GM23338 (cell line): ENCODE data around the gene PTOV1. TPM values are rescaled to one million over a fixed set of nuclear protein-coding genes. Genes with fewer than 3 reads are reported as not detected.
A peak's percentile ranks its signal among the peaks of the same experiment; 100 is the strongest.

Experiments
- ATAC-seq: fragments of 200-7000 bp; cut with Tn5 transposase; 3 replicates; pipeline ENCODE4 v1.9.1; 2020
- DNase-seq: peaks from one replicate; pipeline ENCODE4 v3.0.0-alpha.2; 2015; ENCODE audit warnings: low spot score
- H2AFZ ChIP-seq: fragments of 200-600 bp; sonication (generic); 2 replicates; pipeline ENCODE4 v1.8.0; 2016; ENCODE audit warnings: antibody characterized with exemption, mild to moderate bottlenecking, moderate library complexity
- H3F3A ChIP-seq: fragments of 200-600 bp; sonication (generic); replicated peaks from 2 replicates; pipeline ENCODE4 v1.8.0; 2017; ENCODE audit warnings: antibody characterized with exemption, mixed run types, low read depth
- H3K27ac ChIP-seq: fragments of 200-600 bp; sonication (generic); 2 replicates; pipeline ENCODE4 v1.6.1; 2016; ENCODE audit warnings: low read depth
- H3K27me3 ChIP-seq: fragments of 200-600 bp; sonication (generic); 2 replicates; pipeline ENCODE4 v1.8.0; 2016; ENCODE audit warnings: mild to moderate bottlenecking, mixed run types, moderate library complexity; ENCODE audit not compliant: insufficient read depth
- H3K36me3 ChIP-seq: fragments of 200-600 bp; sonication (generic); 2 replicates; pipeline ENCODE4 v1.8.0; 2016; ENCODE audit warnings: mild to moderate bottlenecking; ENCODE audit not compliant: insufficient read depth
- H3K4me1 ChIP-seq: fragments of 200-600 bp; sonication (generic); 2 replicates; pipeline ENCODE4 v1.8.0; 2016; ENCODE audit warnings: mild to moderate bottlenecking, moderate library complexity; ENCODE audit not compliant: insufficient read depth
- H3K4me2 ChIP-seq: fragments of 200-600 bp; sonication (generic); 2 replicates; pipeline ENCODE4 v1.7.1; 2017; ENCODE audit warnings: mixed run types
- H3K4me3 ChIP-seq: fragments of 200-600 bp; sonication (generic); 2 replicates; pipeline ENCODE4 v1.6.1; 2016; ENCODE audit warnings: mixed run types
- H3K79me2 ChIP-seq: fragments of 200-600 bp; sonication (generic); replicated peaks from 2 replicates; pipeline ENCODE4 v1.8.0; 2017; ENCODE audit warnings: mild to moderate bottlenecking; ENCODE audit not compliant: insufficient read depth
- H3K9me2 ChIP-seq: fragments of 200-600 bp; sonication (generic); 2 replicates; pipeline ENCODE4 v1.8.0; 2017; ENCODE audit not compliant: insufficient read depth
- H4K20me1 ChIP-seq: fragments of 200-600 bp; sonication (generic); replicated peaks from 2 replicates; pipeline ENCODE4 v1.8.0; 2017; ENCODE audit warnings: mild to moderate bottlenecking; ENCODE audit not compliant: insufficient read depth
- H3K27ac Mint-ChIP-seq: 2 replicates; pipeline ENCODE4 v1.8.0; 2020; ENCODE audit warnings: inconsistent platforms, mild to moderate bottlenecking, moderate library complexity, mixed read lengths
- H3K27me3 Mint-ChIP-seq: 3 replicates; pipeline ENCODE4 v1.8.0; 2022; ENCODE audit warnings: low read depth, mild to moderate bottlenecking, moderate library complexity, mixed read lengths, inconsistent platforms; ENCODE audit not compliant: insufficient read depth, poor library complexity
- H3K36me3 Mint-ChIP-seq: 3 replicates; pipeline ENCODE4 v1.8.0; 2021; ENCODE audit warnings: low read depth, mild to moderate bottlenecking, inconsistent platforms, moderate library complexity, mixed read lengths
- H3K4me1 Mint-ChIP-seq: 3 replicates; pipeline ENCODE4 v1.8.0; 2020; ENCODE audit warnings: mild to moderate bottlenecking, inconsistent platforms, mixed read lengths
- H3K4me3 Mint-ChIP-seq: 3 replicates; pipeline ENCODE4 v1.8.0; 2021; ENCODE audit warnings: moderate library complexity, mild to moderate bottlenecking, inconsistent platforms, mixed read lengths
- H3K9me3 Mint-ChIP-seq: 3 replicates; pipeline ENCODE4 v1.8.0; 2020; ENCODE audit warnings: moderate library complexity, mild to moderate bottlenecking, inconsistent platforms, mixed read lengths
- JUNB ChIP-seq: IDR thresholded peaks from one replicate; pipeline ENCODE4 v1.6.1; 2016; ENCODE audit warnings: antibody characterized with exemption; ENCODE audit not compliant: unreplicated experiment
- NANOG ChIP-seq: IDR thresholded peaks from 2 replicates; pipeline ENCODE4 v1.6.1; 2016; ENCODE audit warnings: antibody characterized with exemption, borderline replicate concordance
- STAT1 ChIP-seq: IDR thresholded peaks from one replicate; pipeline ENCODE4 v1.6.1; 2016; ENCODE audit warnings: antibody characterized with exemption; ENCODE audit not compliant: unreplicated experiment
- ZNF114 ChIP-seq: fragments of 250-450 bp; sonication (Bioruptor Pico); IDR thresholded peaks from 2 replicates; pipeline ENCODE4 v1.5.0; 2020; ENCODE audit warnings: mild to moderate bottlenecking, moderate library complexity
- ZNF331 ChIP-seq: fragments of 250-450 bp; sonication (Bioruptor Pico); IDR thresholded peaks from 2 replicates; pipeline ENCODE4 v1.5.0; 2020; ENCODE audit warnings: low read depth, mild to moderate bottlenecking, moderate library complexity
- polyA plus RNA-seq: library from polyadenylated mRNA; unstranded; fragments of >200 nt; fragmentation: Nextera tagmentation; extraction: Ambion mirVana; gene quantifications from 2 replicates; pipeline ENCODE4 v1.2.1, GENCODE V29; 2016
- total RNA-seq: library from RNA; depleted of rRNA; stranded (reverse); fragments of >200 nt; shearing (Covaris generic); gene quantifications from 2 replicates; pipeline ENCODE4 v1.2.3, GENCODE V29; 2014
- TF ChIP-seq, protein P1 (sequence below): IDR thresholded peaks from one replicate; pipeline ENCODE4 v1.6.1; 2018; ENCODE audit warnings: antibody characterized with exemption; ENCODE audit not compliant: unreplicated experiment
- TF ChIP-seq, protein P2 (sequence below): IDR thresholded peaks from 2 replicates; pipeline ENCODE4 v1.6.1; 2016; ENCODE audit warnings: antibody characterized with exemption
- TF ChIP-seq, protein P3 (sequence below), 2 experiments: fragments of 200-600 bp in 1 of 2; sonication (generic) in 1 of 2; conservative IDR thresholded peaks; 2 replicates each; pipeline versions ENCODE4 v1.5.1 to v1.6.1; 2016 to 2017; ENCODE audit warnings: antibody characterized with exemption in 2 of 2, low read depth in 2 of 2, mild to moderate bottlenecking in 2 of 2, moderate library complexity in 1 of 2

PTOV1 gene
- total and polyA plus RNA-seq, 2 experiments from 2014 or later: 188 to 209 TPM

DNA sequence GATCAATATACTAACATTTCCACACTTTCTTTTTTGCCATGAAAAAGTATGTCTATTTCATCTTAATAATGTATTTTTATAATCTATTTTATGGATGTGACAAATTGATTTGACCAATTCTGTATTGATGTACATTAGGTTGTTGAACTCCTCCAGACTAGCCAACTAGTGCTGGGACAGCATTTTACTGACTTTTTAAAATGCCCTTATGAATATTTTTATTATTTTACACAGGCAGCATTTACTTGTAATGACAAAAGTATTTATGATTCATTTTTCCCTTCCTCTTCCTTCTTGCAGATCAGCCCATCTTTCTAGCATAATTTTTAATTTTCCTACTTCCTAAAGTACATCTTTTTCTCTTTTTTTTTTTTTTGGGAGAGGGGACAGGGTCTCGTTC, 36.9 kb upstream of the PTOV1 start:
- Histone ChIP-seq H3K4me3 (no peak overlapping the region), H3K27me3 (no peaks in the 10 kb centered on the region), H4K20me1 (no peaks in the 10 kb centered on the region), H2AFZ (no peak overlapping the region), H3K79me2 (peaks cover 8% of the 10 kb centered on the region), H3K9me2 (no peaks in the 10 kb centered on the region), H3K36me3 (no peaks in the 10 kb centered on the region; the same call in 1 of the 2 replicates), H3K4me1 (peaks cover 10% of the 10 kb centered on the region; the same call in 1 of the 2 replicates), H3K27ac (peak overlapping the region; percentile 0; the same call in 1 of the 2 replicates), H3F3A (peaks cover 4% of the 10 kb centered on the region), H3K4me2 (no peak overlapping the region)
- Mint-ChIP-seq H3K4me3 (peak overlapping the region; percentile 92; the same call in 2 of the 3 replicates), H3K27ac (peak overlapping the region; percentile 85), H3K4me1 (peaks cover 18% of the 10 kb centered on the region), H3K36me3 (peaks cover 5% of the 10 kb centered on the region; the same call in 2 of the 3 replicates), H3K9me3 (no peaks in the 10 kb centered on the region; the same call in 2 of the 3 replicates), H3K27me3 (peaks cover 30% of the 10 kb centered on the region)
- no peak for ATAC-seq
- TF ChIP-seq NANOG: no peak
- TF ChIP-seq, protein P1, sequence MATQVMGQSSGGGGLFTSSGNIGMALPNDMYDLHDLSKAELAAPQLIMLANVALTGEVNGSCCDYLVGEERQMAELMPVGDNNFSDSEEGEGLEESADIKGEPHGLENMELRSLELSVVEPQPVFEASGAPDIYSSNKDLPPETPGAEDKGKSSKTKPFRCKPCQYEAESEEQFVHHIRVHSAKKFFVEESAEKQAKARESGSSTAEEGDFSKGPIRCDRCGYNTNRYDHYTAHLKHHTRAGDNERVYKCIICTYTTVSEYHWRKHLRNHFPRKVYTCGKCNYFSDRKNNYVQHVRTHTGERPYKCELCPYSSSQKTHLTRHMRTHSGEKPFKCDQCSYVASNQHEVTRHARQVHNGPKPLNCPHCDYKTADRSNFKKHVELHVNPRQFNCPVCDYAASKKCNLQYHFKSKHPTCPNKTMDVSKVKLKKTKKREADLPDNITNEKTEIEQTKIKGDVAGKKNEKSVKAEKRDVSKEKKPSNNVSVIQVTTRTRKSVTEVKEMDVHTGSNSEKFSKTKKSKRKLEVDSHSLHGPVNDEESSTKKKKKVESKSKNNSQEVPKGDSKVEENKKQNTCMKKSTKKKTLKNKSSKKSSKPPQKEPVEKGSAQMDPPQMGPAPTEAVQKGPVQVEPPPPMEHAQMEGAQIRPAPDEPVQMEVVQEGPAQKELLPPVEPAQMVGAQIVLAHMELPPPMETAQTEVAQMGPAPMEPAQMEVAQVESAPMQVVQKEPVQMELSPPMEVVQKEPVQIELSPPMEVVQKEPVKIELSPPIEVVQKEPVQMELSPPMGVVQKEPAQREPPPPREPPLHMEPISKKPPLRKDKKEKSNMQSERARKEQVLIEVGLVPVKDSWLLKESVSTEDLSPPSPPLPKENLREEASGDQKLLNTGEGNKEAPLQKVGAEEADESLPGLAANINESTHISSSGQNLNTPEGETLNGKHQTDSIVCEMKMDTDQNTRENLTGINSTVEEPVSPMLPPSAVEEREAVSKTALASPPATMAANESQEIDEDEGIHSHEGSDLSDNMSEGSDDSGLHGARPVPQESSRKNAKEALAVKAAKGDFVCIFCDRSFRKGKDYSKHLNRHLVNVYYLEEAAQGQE: no peak
- DNase-seq: no peak

DNA sequence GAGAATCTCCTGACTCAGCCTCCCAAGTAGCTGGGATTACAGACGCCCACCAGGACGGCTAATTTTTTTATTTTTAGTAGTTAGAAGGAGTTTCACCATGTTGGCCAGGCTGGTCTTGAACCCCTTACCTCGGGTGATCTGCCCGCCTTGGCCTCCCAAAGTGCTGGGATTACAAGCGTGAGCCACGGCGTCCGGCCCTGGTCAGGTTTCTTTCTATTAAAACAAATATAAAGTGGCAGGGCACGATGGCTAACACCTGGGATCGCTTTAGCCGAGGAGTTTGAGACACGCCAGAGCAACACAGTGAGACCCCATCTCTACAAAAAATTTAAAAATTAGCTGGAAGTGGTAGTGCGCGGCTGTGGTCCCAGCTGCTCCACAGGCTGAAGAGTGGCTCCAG, 34.4 kb upstream of the PTOV1 start:
- Mint-ChIP-seq H3K27me3 (peaks cover 24% of the 10 kb centered on the region), H3K4me1 (peaks cover 17% of the 10 kb centered on the region), H3K27ac (no peak overlapping the region), H3K9me3 (no peaks in the 10 kb centered on the region), H3K4me3 (no peak overlapping the region), H3K36me3 (peaks cover 6% of the 10 kb centered on the region)
- no peak for ATAC-seq
- no peak overlapping the region for H3K27ac ChIP-seq
- peaks cover 25% of the 10 kb centered on the region for H3K79me2 ChIP-seq
- no peaks in the 10 kb centered on the region for H3K9me2 ChIP-seq
- H4K20me1 ChIP-seq: no peaks in the 10 kb centered on the region
- no peak overlapping the region for H3K4me2 ChIP-seq
- no peaks in the 10 kb centered on the region for H3K27me3 ChIP-seq
- H2AFZ ChIP-seq: no peak overlapping the region
- no peak overlapping the region for H3K4me3 ChIP-seq
- no peak for DNase-seq
- H3K36me3 ChIP-seq: no peaks in the 10 kb centered on the region; the same call in 1 of the 2 replicates
- H3K4me1 ChIP-seq: peaks cover 4% of the 10 kb centered on the region; the same call in 1 of the 2 replicates
- no peaks in the 10 kb centered on the region; the same call in 1 of the 2 replicates for H3F3A ChIP-seq
- TF ChIP-seq, protein P2, sequence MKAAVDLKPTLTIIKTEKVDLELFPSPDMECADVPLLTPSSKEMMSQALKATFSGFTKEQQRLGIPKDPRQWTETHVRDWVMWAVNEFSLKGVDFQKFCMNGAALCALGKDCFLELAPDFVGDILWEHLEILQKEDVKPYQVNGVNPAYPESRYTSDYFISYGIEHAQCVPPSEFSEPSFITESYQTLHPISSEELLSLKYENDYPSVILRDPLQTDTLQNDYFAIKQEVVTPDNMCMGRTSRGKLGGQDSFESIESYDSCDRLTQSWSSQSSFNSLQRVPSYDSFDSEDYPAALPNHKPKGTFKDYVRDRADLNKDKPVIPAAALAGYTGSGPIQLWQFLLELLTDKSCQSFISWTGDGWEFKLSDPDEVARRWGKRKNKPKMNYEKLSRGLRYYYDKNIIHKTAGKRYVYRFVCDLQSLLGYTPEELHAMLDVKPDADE: no peak
- TF ChIP-seq STAT1 (no peak), ZNF331 (CRISPR knock-in tag) (no peak), NANOG (no peak), ZNF114 (CRISPR knock-in tag) (no peak), JUNB (no peak)
- TF ChIP-seq, protein P3, sequence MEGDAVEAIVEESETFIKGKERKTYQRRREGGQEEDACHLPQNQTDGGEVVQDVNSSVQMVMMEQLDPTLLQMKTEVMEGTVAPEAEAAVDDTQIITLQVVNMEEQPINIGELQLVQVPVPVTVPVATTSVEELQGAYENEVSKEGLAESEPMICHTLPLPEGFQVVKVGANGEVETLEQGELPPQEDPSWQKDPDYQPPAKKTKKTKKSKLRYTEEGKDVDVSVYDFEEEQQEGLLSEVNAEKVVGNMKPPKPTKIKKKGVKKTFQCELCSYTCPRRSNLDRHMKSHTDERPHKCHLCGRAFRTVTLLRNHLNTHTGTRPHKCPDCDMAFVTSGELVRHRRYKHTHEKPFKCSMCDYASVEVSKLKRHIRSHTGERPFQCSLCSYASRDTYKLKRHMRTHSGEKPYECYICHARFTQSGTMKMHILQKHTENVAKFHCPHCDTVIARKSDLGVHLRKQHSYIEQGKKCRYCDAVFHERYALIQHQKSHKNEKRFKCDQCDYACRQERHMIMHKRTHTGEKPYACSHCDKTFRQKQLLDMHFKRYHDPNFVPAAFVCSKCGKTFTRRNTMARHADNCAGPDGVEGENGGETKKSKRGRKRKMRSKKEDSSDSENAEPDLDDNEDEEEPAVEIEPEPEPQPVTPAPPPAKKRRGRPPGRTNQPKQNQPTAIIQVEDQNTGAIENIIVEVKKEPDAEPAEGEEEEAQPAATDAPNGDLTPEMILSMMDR (conservative IDR thresholded peaks at IDR 0.05; ENCODE audit: low read depth in 2 of 2): no peak
- TF ChIP-seq, protein P1: no peak
